Activated T-helper 1 cell treated with anti-CD3 and anti-CD28 coated beads, Interleukin-2, amount 50 U/mL, for 16 hours (primary cell): ENCODE results near the gene SLC16A4.
A peak's percentile ranks its signal among the peaks of the same experiment; 100 is the strongest.
"Not testable (repeated sequence)": the region's sequence is repeated elsewhere in the genome, so short reads cannot be mapped to it uniquely, and the experiment has no call there.

Experiments used
- DNase-seq, 2 donors: peaks; one replicate each; pipeline ENCODE4 v3.0.0-alpha.2; 2020; ENCODE audit warnings: low read depth in 1 of 2, low spot score in 1 of 2

Gene SLC16A4

GRCh38 chr1:110390692-110391245 lies at the start of gene SLC16A4:
Gene SLC16A4 (minus strand): TSS chr1:110391026. CDS start chr1:110389323, 1,703 bp downstream.
- no peak for DNase-seq

- not testable (repeated sequence) for DNase-seq
These were observed 49.0 kb upstream of the SLC16A4 start for GRCh38 chr1:110439873-110440272.

GRCh38 chr1:110438893-110439292 lies 48.1 kb upstream of the SLC16A4 start:
- no peak for DNase-seq

- not testable (repeated sequence) for DNase-seq
These were observed 46.9 kb upstream of the SLC16A4 start for GRCh38 chr1:110437645-110438299.

- DNase-seq, result no peak
These were observed 45.8 kb upstream of the SLC16A4 start for GRCh38 chr1:110436635-110437034.

GRCh38 chr1:110434946-110435345 lies 44.1 kb upstream of the SLC16A4 start:
- no peak for DNase-seq

GRCh38 chr1:110433803-110434202 lies 43.0 kb upstream of the SLC16A4 start:
- DNase-seq, result no peak

GRCh38 chr1:110433213-110433612 lies 42.4 kb upstream of the SLC16A4 start:
- no peak for DNase-seq

GRCh38 chr1:110430901-110431300 lies 40.1 kb upstream of the SLC16A4 start:
- DNase-seq, result no peak

- no peak for DNase-seq
These were observed 39.5 kb upstream of the SLC16A4 start for GRCh38 chr1:110430366-110430765.

- no peak for DNase-seq
These were observed 38.1 kb upstream of the SLC16A4 start for GRCh38 chr1:110428946-110429345.

- no peak for DNase-seq
These were observed 36.0 kb upstream of the SLC16A4 start for GRCh38 chr1:110426854-110427253.

GRCh38 chr1:110425612-110426152 lies 34.9 kb upstream of the SLC16A4 start:
- DNase-seq, result no peak

GRCh38 chr1:110424699-110425611 lies 34.1 kb upstream of the SLC16A4 start:
- DNase-seq, result no peak

- no peak for DNase-seq
These were observed 30.3 kb upstream of the SLC16A4 start for GRCh38 chr1:110420874-110421793.

GRCh38 chr1:110420023-110420662 lies 29.3 kb upstream of the SLC16A4 start:
- DNase-seq, result no peak

GRCh38 chr1:110418729-110419128 lies 27.9 kb upstream of the SLC16A4 start:
- no peak for DNase-seq

- DNase-seq, result not testable (repeated sequence)
These were observed 22.2 kb upstream of the SLC16A4 start for GRCh38 chr1:110413045-110413444.

GRCh38 chr1:110412576-110412975 lies 21.8 kb upstream of the SLC16A4 start:
- peak; percentile 25 to 35 for DNase-seq

- no peak for DNase-seq
These were observed 20.4 kb upstream of the SLC16A4 start for GRCh38 chr1:110411173-110411735.
